ENCODE results near the gene KCNG2. TPM values are rescaled to one million over a fixed set of nuclear protein-coding genes. Genes with fewer than 3 reads are reported as not detected.

The KCNG2 gene
- total RNA-seq, 1 experiment from 2014 or later, result not detected

- no peaks in the 10 kb centered on the region for H3K4me1 ChIP-seq
- no peaks in the 10 kb centered on the region for H3K36me3 ChIP-seq (ENCODE audit: control insufficient read depth, insufficient read depth, low read length)
- Mint-ChIP-seq H3K36me3 (ENCODE audit: insufficient read depth, unreplicated experiment) (no peaks in the 10 kb centered on the region), H3K4me1 (ENCODE audit: low read depth, unreplicated experiment) (no peaks in the 10 kb centered on the region), H3K9me3 (ENCODE audit: unreplicated experiment) (peaks cover 9% of the 10 kb centered on the region), H3K27me3 (ENCODE audit: insufficient read depth, unreplicated experiment) (no peaks in the 10 kb centered on the region), H3K27ac (ENCODE audit: unreplicated experiment) (no peak overlapping the region), H3K4me3 (ENCODE audit: unreplicated experiment) (no peak overlapping the region)
- POLR2A ChIA-PET, result no interaction called here
- no peaks in the 10 kb centered on the region for H3K27me3 ChIP-seq (replicated peaks; ENCODE audit: control insufficient read depth, insufficient read depth, low read length)
- H3K9me3 ChIP-seq, result no peaks in the 10 kb centered on the region
- DNase-seq, result no peak
- no peak for TF ChIP-seq CTCF (IDR thresholded peaks at IDR 0.05; ENCODE audit: insufficient read depth in 1 of 2, low read depth in 1 of 2, low read length in 1 of 2, severe bottlenecking in 1 of 2, unreplicated experiment in 1 of 2)
- CTCF ChIA-PET, result no interaction called here
- no TSS peak for BruUV-seq (replicated peaks)
- intact Hi-C loops (cut with micrococcal nuclease; ENCODE audit: unreplicated experiment), result no loop called here
- no peak overlapping the region for H3K4me3 ChIP-seq (ENCODE audit: low read depth, low read length)
These were observed 3.9 kb downstream of the KCNG2 start for GRCh38 chr18:79801641-79802040.

GRCh38 chr18:79802298-79802697 lies 4.6 kb downstream of the KCNG2 start:
- Mint-ChIP-seq H3K27ac (ENCODE audit: unreplicated experiment) (no peak overlapping the region), H3K9me3 (ENCODE audit: unreplicated experiment) (peaks cover 5% of the 10 kb centered on the region), H3K36me3 (ENCODE audit: insufficient read depth, unreplicated experiment) (no peaks in the 10 kb centered on the region), H3K4me1 (ENCODE audit: low read depth, unreplicated experiment) (no peaks in the 10 kb centered on the region), H3K4me3 (ENCODE audit: unreplicated experiment) (no peak overlapping the region), H3K27me3 (ENCODE audit: insufficient read depth, unreplicated experiment) (no peaks in the 10 kb centered on the region)
- CTCF ChIA-PET, result no interaction called here
- no peak for DNase-seq
- Histone ChIP-seq H3K9me3 (no peaks in the 10 kb centered on the region), H3K4me1 (no peaks in the 10 kb centered on the region), H3K4me3 (ENCODE audit: low read depth, low read length) (no peak overlapping the region), H3K36me3 (ENCODE audit: control insufficient read depth, insufficient read depth, low read length) (no peaks in the 10 kb centered on the region), H3K27me3 (replicated peaks; ENCODE audit: control insufficient read depth, insufficient read depth, low read length) (no peaks in the 10 kb centered on the region)
- TF ChIP-seq CTCF (IDR thresholded peaks at IDR 0.05; ENCODE audit: insufficient read depth in 1 of 2, low read depth in 1 of 2, low read length in 1 of 2, severe bottlenecking in 1 of 2, unreplicated experiment in 1 of 2), result no peak
- POLR2A ChIA-PET, result no interaction called here
- intact Hi-C loops (cut with micrococcal nuclease; ENCODE audit: unreplicated experiment), result no loop called here
- BruUV-seq (replicated peaks), result no TSS peak

GRCh38 chr18:79803611-79804051 lies 5.9 kb downstream of the KCNG2 start:
- no peak overlapping the region for H3K4me3 Mint-ChIP-seq (ENCODE audit: unreplicated experiment)
- Histone ChIP-seq H3K9me3 (no peaks in the 10 kb centered on the region), H3K4me1 (no peaks in the 10 kb centered on the region), H3K36me3 (ENCODE audit: control insufficient read depth, insufficient read depth, low read length) (no peaks in the 10 kb centered on the region), H3K27me3 (replicated peaks; ENCODE audit: control insufficient read depth, insufficient read depth, low read length) (no peaks in the 10 kb centered on the region), H3K4me3 (ENCODE audit: low read depth, low read length) (no peak overlapping the region)
- no peaks in the 10 kb centered on the region for H3K9me3 Mint-ChIP-seq (ENCODE audit: unreplicated experiment)
- H3K4me1 Mint-ChIP-seq (ENCODE audit: low read depth, unreplicated experiment), result no peaks in the 10 kb centered on the region
- H3K27me3 Mint-ChIP-seq (ENCODE audit: insufficient read depth, unreplicated experiment), result no peaks in the 10 kb centered on the region
- no peak overlapping the region for H3K27ac Mint-ChIP-seq (ENCODE audit: unreplicated experiment)
- no peak for TF ChIP-seq CTCF (IDR thresholded peaks at IDR 0.05; ENCODE audit: insufficient read depth in 1 of 2, low read depth in 1 of 2, low read length in 1 of 2, severe bottlenecking in 1 of 2, unreplicated experiment in 1 of 2)
- intact Hi-C loops (cut with micrococcal nuclease; ENCODE audit: unreplicated experiment), result no loop called here
- DNase-seq, result no peak
- ChIA-PET POLR2A (no interaction called here), CTCF (no interaction called here)
- BruUV-seq (replicated peaks), result no TSS peak
- H3K36me3 Mint-ChIP-seq (ENCODE audit: insufficient read depth, unreplicated experiment), result no peaks in the 10 kb centered on the region
